ENCODE measurements around the gene ZDHHC4.
"Not testable (repeated sequence)": the region's sequence is repeated elsewhere in the genome, so short reads cannot be mapped to it uniquely, and the experiment has no call there.

ZDHHC4 gene

GRCh38 chr7:6563936-6564770 is 13.1 kb upstream of the ZDHHC4 start:
- DNase-seq = no peak

GRCh38 chr7:6565655-6566054 is 11.6 kb upstream of the ZDHHC4 start:
- DNase-seq = no peak

DNA sequence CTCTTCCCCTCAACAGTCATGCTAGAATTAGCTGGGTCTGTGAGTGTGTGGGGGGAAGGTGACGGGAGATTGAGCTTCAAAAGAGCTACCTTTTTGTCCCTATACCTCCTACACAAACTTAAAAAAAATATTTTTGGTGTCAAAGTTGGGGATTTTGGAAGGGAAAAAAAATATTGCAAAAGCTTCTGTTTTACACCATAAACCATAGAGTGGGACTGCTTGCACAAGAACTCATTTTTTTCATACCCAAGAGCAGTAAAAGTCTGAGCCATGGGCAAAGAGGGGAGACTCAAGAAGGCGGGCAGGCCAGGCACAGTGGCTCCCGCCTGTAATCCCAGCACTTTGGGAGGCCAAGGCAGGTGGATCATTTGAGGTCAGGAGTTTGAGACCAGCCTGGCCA is 9.4 kb upstream of the ZDHHC4 start:
- DNase-seq = no peak

GRCh38 chr7:6571160-6571779 is 6.0 kb upstream of the ZDHHC4 start:
- no peak for DNase-seq

GRCh38 chr7:6575281-6576023 is 1.8 kb upstream of the ZDHHC4 start:
- no peak for DNase-seq

DNA sequence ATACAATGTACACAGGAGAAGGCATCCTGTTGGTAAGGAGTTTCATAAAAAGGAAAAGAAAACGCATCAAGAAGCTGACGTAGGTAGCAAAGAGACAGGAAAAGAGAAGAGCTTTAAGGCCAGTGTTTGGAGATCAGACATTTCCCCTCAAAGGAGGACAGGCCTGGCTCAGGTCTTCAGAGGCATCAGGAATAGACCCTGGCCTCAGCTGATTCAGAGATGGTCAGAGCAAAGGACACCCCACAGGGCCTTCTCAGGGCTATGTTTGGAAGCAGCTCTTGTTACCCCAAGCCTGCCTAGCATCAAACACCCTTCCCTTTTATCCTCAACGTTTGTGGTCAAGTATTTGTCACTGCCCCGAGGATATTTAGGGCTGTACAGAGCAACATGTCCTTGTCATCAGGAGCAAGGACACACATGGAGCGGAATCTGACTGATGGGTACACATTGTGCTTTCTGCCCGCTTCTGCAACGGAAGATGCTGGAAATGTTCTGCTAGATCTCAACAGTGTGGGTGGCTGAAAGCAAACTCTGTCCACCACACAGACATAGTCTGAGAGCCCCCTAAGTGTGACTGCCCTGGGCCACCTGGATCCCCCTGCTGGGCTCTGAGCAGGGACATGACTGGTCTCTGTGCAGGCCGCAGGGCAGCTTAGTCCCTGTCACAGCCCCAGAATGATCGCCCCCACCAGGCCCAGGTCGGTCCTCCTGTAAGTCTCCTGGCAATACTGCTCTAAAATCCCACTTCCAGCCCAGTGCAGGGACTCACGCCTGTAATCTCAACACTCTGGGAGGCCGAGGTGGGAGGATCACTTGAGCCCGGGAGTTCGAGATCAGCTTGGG is 1.0 kb upstream of the ZDHHC4 start:
- no peak for DNase-seq

DNA sequence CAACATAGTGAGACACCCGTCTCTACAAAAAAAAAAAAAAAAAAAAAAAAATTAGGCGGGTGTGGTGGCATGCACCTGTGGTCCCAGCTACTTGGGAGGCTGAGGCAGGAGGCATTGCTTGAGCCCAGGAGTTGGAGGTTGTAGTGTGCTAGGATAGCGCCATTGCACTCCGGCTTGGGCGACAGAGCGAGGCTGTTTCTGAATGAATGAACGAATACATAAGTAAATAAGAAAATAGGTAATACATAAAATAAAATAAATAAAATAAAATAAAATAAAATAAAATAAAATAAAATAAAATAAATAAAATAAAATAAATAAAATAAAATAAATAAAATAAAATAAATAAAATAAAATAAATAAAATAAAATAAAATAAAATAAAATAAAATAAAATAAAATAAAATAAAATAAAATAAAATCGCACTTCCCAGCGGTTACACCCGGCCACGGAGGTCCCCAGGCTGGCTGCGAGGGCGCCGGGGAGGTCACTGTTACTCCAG is 336 bp upstream of the ZDHHC4 start:
- DNase-seq = not testable (repeated sequence)

GRCh38 chr7:6578114-6579084 is 1.1 kb downstream of the ZDHHC4 start:
- no peak for DNase-seq

DNA sequence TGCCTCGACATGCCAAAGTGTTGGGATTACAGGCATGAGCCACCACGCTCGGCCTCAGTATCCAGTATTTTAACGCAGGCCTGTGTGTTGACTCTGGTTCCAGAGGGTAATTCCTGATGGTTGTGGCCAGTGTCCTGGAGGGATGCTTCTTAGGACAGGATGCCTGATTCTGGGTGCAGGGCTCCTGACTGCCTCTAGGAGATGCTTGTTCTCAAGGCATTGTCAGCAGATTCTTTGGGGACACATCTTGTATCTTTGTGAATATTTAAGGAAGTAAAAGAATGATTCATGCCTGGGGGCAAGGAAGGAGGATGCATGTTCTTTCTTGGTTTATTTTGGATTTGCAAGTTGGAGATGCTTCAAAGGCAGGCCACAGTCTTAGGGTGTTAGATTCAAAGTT is 2.2 kb downstream of the ZDHHC4 start:
- DNase-seq = peak; percentile 32

DNA sequence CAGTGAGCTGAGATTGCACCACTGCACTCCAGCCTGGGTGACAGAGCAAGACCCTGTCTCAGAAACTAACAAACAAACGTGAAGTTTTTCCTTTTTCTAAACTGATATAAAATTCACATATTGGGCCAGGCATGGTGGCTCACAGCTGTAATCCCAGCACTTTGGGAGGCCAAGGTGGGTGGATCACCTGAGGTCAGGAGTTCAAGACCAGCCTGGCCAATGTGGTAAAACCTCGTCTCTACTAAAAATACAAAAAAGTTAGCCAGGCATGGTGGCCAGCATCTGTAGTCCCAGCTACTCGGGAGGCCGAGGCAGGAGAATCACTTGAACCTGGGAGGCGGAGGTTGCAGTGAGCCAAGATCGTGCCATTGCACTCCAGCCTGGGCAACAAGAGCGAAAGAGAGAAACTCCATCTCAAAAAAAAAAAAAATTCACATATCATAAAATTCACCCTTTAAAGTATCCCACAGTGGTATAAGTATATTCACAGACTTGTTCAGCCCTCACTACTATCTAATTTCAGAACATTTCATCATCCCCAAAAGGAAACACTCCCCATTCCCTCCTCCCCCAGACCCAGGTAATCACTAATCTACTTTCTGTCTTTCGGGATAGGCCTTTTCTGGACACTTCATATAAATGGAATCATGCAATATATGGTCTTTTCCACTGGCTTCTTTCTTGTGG is 8.6 kb downstream of the ZDHHC4 start:
- DNase-seq = not testable (repeated sequence)

- no peak for DNase-seq
Observed at GRCh38 chr7:6588566-6588965, 11.3 kb downstream of the ZDHHC4 start.

DNA sequence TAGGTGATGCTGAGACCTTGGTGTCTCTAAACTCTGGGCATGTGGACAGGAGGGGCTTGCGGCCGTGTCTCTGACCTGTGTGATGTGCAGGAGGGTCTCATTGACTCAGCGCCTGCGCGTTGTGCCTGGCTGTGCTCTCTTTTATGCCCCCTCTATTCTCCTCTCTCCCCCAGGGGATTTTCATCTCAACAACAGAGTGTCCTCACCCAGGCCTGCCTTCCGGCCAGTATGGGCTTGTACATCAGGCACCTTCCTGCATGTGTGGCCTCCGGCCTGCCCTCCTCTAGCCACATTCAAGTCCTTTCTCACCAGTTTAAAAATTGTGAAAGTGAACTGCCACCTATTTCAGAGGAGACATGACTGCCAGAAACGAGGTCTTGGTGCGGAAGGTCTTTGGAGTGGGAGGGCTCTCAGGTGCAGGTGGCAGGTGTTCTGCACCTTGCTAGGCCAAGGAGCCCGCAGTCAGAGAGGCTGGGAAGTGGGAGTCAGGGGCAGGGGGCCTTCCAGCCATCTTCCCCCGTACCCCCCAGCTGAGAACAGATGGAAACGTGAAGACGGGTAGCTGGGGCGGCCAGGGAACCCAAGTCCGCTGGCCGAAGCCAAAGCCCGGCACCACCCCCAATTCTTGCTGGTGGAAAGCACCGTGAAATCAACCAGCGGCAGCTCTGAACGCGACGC is 12.0 kb downstream of the ZDHHC4 start:
- DNase-seq = no peak

GRCh38 chr7:6589829-6590644 is 12.8 kb downstream of the ZDHHC4 start, which contains the start of gene INTS15:
Gene INTS15 (plus strand): TSS chr7:6590021. CDS start chr7:6590284, 263 bp downstream.
- DNase-seq = no peak

- DNase-seq = no peak
Observed at GRCh38 chr7:6590645-6591110, 13.4 kb downstream of the ZDHHC4 start.

GRCh38 chr7:6600093-6600492 is 22.8 kb downstream of the ZDHHC4 start:
- DNase-seq = no peak

GRCh38 chr7:6604458-6604857 is 27.2 kb downstream of the ZDHHC4 start:
- DNase-seq = no peak

DNA sequence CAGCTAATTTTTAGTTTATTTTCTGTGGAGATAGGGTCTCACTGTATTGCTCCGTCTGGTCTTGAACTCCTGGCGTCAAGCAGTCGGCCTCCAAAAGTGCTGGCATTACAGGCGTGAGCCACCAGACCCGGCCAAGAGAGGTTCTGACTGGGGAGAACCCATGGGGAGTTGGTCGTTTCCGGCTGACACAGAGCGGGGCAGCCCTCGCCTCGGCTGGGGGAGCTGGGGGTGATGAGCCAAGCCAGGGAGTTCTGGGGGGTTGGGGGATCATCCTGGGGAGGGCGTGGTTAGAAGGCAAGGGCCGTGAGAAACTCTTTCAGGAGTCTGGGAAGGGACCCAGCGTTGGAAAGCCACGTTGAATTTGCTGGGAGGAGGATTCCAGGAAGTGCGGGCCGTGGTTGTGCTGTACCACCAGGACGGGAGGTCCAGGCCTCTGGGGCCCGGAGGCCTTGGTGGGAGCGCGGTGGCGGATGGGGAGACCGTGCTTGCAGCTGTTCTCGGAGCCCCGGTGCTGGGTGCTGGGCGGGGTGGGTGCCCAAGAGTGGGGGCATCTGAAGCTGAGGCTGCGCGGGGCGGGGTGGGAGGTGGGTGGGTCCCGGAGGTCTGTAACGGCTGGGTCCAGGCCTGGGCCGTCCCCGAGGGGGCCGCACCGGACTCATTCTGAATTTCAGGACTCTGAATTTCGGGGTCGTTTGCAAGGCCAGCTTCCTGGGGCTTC is 29.8 kb downstream of the ZDHHC4 start:
- no peak for DNase-seq

GRCh38 chr7:6607651-6608051 is 30.4 kb downstream of the ZDHHC4 start:
- DNase-seq = no peak
